HEK293 (cell line): ENCODE results near the gene ADCY10.

Experiments used
- CTCF ChIA-PET: fragments of 350-600 bp; formaldehyde crosslinking; extraction: SDS; loops from one replicate; lab custom pipeline; 2021; ENCODE audit warnings: antibody characterized with exemption; lab: Yijun Ruan, JAX
- POLR2A ChIA-PET: fragments of 300-600 bp; formaldehyde crosslinking; extraction: SDS; loops from one replicate; lab custom pipeline; 2020; ENCODE audit warnings: antibody characterized with exemption, inconsistent platforms; lab: Yijun Ruan, JAX
- H3K27ac ChIP-seq: fragments of 200-500 bp; sonication (Bioruptor generic); 2 replicates; pipeline ENCODE4 v1.5.1; 2014; ENCODE audit warnings: low read depth, low read length, control low read depth, inconsistent platforms; ENCODE audit errors: extremely low read depth
- H3K36me3 ChIP-seq, 2 experiments: fragments of 200-500 bp in 1 of 2; sonication (Bioruptor generic) in 1 of 2; 1 replicate in 1 of 2; 2 replicates in 1 of 2; pipeline ENCODE4 v1.5.1; 2014 to 2017; ENCODE audit warnings: inconsistent platforms in 2 of 2, low read length in 2 of 2; ENCODE audit not compliant: control insufficient read depth in 2 of 2, insufficient read depth in 1 of 2
- H3K4me1 ChIP-seq: fragments of 200-500 bp; sonication (Bioruptor generic); 2 replicates; pipeline ENCODE4 v1.5.1; 2014; ENCODE audit warnings: mild to moderate bottlenecking, low read length, inconsistent platforms; ENCODE audit not compliant: control insufficient read depth, insufficient read depth
- H3K4me3 ChIP-seq: 2 replicates; pipeline ENCODE4 v1.5.1; 2011; ENCODE audit warnings: low read depth, mild to moderate bottlenecking, control low read depth, low read length, moderate library complexity
- H3K9me3 ChIP-seq: fragments of 200-500 bp; sonication (Bioruptor generic); 2 replicates; pipeline ENCODE4 v1.5.1; 2014; ENCODE audit warnings: low read depth, low read length, inconsistent platforms; ENCODE audit not compliant: control insufficient read depth, insufficient read depth
- BCL11A ChIP-seq: fragments of 450-650 bp; formaldehyde crosslinking; IDR thresholded peaks from 2 replicates; pipeline ENCODE4 v1.5.1; 2016; ENCODE audit warnings: low read depth, missing biosample characterization, missing genetic modification characterization
- KLF9 ChIP-seq: fragments of 450-650 bp; formaldehyde crosslinking; IDR thresholded peaks from 2 replicates; pipeline ENCODE4 v1.5.1; 2016; ENCODE audit warnings: missing biosample characterization, missing genetic modification characterization, low read depth
- PBX3 ChIP-seq: sonication (generic); formaldehyde crosslinking; IDR thresholded peaks from 2 replicates; pipeline ENCODE4 v1.8.1; 2022; ENCODE audit warnings: mild to moderate bottlenecking, moderate library complexity, missing genetic modification reagents
- ZBTB10 ChIP-seq: fragments of 450-650 bp; formaldehyde crosslinking; IDR thresholded peaks from 2 replicates; pipeline ENCODE4 v1.5.1; 2016; ENCODE audit warnings: missing biosample characterization, missing genetic modification characterization
- ZBTB7A ChIP-seq: fragments of 450-650 bp; formaldehyde crosslinking; IDR thresholded peaks from 2 replicates; pipeline ENCODE4 v1.5.1; 2016; ENCODE audit warnings: low read depth, missing biosample characterization, missing genetic modification characterization
- ZNF366 ChIP-seq: fragments of 450-650 bp; formaldehyde crosslinking; conservative IDR thresholded peaks from 2 replicates; pipeline ENCODE4 v1.5.1; 2016; ENCODE audit warnings: missing biosample characterization, missing genetic modification characterization
- ZNF37A ChIP-seq: fragments of 450-650 bp; IDR thresholded peaks from 2 replicates; pipeline ENCODE4 v1.5.1; 2018; ENCODE audit warnings: missing biosample characterization, missing genetic modification characterization
- ZNF48 ChIP-seq: fragments of 450-650 bp; formaldehyde crosslinking; IDR thresholded peaks from 2 replicates; pipeline ENCODE4 v1.5.1; 2016; ENCODE audit warnings: missing biosample characterization, missing genetic modification characterization
- ZNF558 ChIP-seq: fragments of 450-650 bp; formaldehyde crosslinking; IDR thresholded peaks from 2 replicates; pipeline ENCODE4 v1.5.1; 2016; ENCODE audit warnings: missing biosample characterization, missing genetic modification characterization
- ZNF623 ChIP-seq: fragments of 450-650 bp; formaldehyde crosslinking; IDR thresholded peaks from 2 replicates; pipeline ENCODE4 v1.5.1; 2016; ENCODE audit warnings: missing biosample characterization, missing genetic modification characterization
- ZNF624 ChIP-seq: fragments of 450-650 bp; formaldehyde crosslinking; IDR thresholded peaks from 2 replicates; pipeline ENCODE4 v1.5.1; 2017; ENCODE audit warnings: missing biosample characterization, missing genetic modification characterization
- ZNF768 ChIP-seq: fragments of 450-650 bp; formaldehyde crosslinking; IDR thresholded peaks from 2 replicates; pipeline ENCODE4 v1.5.1; 2018; ENCODE audit warnings: missing biosample characterization, mild to moderate bottlenecking, missing genetic modification characterization
- ZSCAN5A ChIP-seq: fragments of 450-650 bp; formaldehyde crosslinking; IDR thresholded peaks from 2 replicates; pipeline ENCODE4 v1.5.1; 2016; ENCODE audit warnings: missing biosample characterization, missing genetic modification characterization
- TF ChIP-seq, protein P1 (sequence below): fragments of 450-650 bp; formaldehyde crosslinking; conservative IDR thresholded peaks from 2 replicates; pipeline ENCODE4 v1.5.1; 2016; ENCODE audit warnings: low read depth, missing biosample characterization, missing genetic modification characterization
- TF ChIP-seq, protein P2 (sequence below): fragments of 450-650 bp; formaldehyde crosslinking; IDR thresholded peaks from 2 replicates; pipeline ENCODE4 v1.5.1; 2016; ENCODE audit warnings: missing biosample characterization, missing genetic modification characterization

Gene ADCY10

GRCh38 chr1:167922023-167922422 is 8.1 kb upstream of the ADCY10 start (continued):
- TF ChIP-seq, protein P1, sequence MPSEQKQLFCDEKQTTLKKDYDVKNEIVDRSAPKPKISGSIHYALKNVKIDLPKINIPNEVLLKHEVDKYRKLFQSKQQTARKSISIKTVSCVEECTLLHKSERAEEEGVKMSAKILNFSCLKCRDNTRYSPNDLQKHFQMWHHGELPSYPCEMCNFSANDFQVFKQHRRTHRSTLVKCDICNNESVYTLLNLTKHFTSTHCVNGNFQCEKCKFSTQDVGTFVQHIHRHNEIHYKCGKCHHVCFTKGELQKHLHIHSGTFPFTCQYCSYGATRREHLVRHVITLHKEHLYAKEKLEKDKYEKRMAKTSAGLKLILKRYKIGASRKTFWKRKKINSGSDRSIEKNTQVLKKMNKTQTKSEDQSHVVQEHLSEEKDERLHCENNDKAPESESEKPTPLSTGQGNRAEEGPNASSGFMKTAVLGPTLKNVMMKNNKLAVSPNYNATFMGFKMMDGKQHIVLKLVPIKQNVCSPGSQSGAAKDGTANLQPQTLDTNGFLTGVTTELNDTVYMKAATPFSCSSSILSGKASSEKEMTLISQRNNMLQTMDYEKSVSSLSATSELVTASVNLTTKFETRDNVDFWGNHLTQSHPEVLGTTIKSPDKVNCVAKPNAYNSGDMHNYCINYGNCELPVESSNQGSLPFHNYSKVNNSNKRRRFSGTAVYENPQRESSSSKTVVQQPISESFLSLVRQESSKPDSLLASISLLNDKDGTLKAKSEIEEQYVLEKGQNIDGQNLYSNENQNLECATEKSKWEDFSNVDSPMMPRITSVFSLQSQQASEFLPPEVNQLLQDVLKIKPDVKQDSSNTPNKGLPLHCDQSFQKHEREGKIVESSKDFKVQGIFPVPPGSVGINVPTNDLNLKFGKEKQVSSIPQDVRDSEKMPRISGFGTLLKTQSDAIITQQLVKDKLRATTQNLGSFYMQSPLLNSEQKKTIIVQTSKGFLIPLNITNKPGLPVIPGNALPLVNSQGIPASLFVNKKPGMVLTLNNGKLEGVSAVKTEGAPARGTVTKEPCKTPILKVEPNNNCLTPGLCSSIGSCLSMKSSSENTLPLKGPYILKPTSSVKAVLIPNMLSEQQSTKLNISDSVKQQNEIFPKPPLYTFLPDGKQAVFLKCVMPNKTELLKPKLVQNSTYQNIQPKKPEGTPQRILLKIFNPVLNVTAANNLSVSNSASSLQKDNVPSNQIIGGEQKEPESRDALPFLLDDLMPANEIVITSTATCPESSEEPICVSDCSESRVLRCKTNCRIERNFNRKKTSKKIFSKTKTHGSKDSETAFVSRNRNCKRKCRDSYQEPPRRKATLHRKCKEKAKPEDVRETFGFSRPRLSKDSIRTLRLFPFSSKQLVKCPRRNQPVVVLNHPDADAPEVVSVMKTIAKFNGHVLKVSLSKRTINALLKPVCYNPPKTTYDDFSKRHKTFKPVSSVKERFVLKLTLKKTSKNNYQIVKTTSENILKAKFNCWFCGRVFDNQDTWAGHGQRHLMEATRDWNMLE = no peak
- TF ChIP-seq ZSCAN5A (tag by site-specific recombination) (no peak), PBX3 (CRISPR knock-in tag) (no peak), ZNF624 (tag by site-specific recombination) (no peak), ZNF48 (no peak), BCL11A (tag by site-specific recombination) (no peak), ZBTB10 (no peak), ZNF37A (tag by site-specific recombination) (no peak)

GRCh38 chr1:167916766-167917511 is 3.0 kb upstream of the ADCY10 start:
- CTCF ChIA-PET = no interaction called here

GRCh38 chr1:167915569-167915968 is 1.6 kb upstream of the ADCY10 start:
- Histone ChIP-seq H3K27ac (no peak overlapping the region), H3K36me3 (peaks cover 3 to 27% of the 10 kb centered on the region in 2 experiments; a peak in 2 of 3 replicates), H3K9me3 (no peaks in the 10 kb centered on the region), H3K4me3 (no peak overlapping the region), H3K4me1 (no peaks in the 10 kb centered on the region)
- TF ChIP-seq ZNF558 (tag by site-specific recombination) (no peak), ZNF623 (no peak), KLF9 (no peak), ZNF768 (tag by site-specific recombination) (no peak), ZNF366 (tag by site-specific recombination) (no peak)
- TF ChIP-seq, protein P2, sequence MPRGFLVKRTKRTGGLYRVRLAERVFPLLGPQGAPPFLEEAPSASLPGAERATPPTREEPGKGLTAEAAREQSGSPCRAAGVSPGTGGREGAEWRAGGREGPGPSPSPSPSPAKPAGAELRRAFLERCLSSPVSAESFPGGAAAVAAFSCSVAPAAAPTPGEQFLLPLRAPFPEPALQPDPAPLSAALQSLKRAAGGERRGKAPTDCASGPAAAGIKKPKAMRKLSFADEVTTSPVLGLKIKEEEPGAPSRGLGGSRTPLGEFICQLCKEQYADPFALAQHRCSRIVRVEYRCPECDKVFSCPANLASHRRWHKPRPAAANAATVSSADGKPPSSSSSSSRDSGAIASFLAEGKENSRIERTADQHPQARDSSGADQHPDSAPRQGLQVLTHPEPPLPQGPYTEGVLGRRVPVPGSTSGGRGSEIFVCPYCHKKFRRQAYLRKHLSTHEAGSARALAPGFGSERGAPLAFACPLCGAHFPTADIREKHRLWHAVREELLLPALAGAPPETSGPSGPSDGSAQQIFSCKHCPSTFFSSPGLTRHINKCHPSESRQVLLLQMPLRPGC = no peak
- POLR2A ChIA-PET = no interaction called here
- CTCF ChIA-PET = interaction anchor here (1.2 kb wide), 1 partner anchor 228 kb away, joined by 3 read pairs; no protein-coding TSS in a partner anchor

More at GRCh38 chr1:167916766-167917511, 3.0 kb upstream of the ADCY10 start:
- no peak for TF ChIP-seq ZBTB7A (tag by site-specific recombination)
- Histone ChIP-seq H3K4me1 (no peaks in the 10 kb centered on the region), H3K36me3 (peaks cover 3 to 27% of the 10 kb centered on the region in 2 experiments; a peak in 2 of 3 replicates), H3K9me3 (no peaks in the 10 kb centered on the region), H3K4me3 (no peak overlapping the region), H3K27ac (no peak overlapping the region)
- POLR2A ChIA-PET = no interaction called here
